GM19193 (cell line): ENCODE results near the gene TOR1AIP2.

ENCODE experiments used
- POLR2A ChIP-seq: IDR thresholded peaks from 4 replicates; pipeline ENCODE4 v1.6.1; 2011; ENCODE audit not compliant: insufficient read depth, insufficient read length; ENCODE audit errors: extremely low read depth

The TOR1AIP2 gene

GRCh38 chr1:179883040-179883744 lies 5.6 kb upstream of the TOR1AIP2 start:
- TF ChIP-seq POLR2A: peak; percentile 31

DNA sequence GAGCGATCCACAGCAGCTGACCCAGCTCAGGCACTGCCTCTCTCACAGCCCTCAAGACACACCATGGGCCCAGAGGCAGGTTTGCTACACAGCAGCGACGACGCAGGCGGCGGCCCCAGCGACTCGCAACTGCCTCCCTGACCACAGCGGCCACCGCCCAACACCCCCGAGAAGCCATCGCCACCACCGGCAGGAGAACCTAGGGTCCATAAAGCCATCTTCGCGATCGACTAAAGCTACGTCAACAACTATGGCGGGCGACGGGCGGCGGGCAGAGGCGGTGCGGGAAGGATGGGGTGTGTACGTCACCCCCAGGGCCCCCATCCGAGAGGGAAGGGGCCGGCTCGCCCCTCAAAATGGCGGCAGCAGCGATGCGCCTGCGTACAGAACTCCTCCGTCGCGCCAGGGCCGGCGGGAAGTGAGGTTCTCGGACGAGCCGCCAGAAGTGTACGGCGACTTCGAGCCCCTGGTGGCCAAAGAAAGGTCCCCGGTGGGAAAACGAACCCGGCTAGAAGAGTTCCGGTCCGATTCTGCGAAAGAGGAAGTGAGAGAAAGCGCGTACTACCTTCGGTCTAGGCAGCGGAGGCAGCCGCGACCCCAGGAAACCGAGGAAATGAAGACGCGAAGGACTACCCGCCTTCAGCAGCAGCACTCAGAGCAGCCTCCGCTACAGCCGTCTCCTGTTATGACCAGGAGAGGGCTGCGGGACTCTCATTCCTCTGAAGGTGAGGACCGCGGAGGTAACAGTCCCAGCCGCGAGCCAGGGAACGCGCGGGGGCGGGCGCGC lies 4.8 kb upstream of the TOR1AIP2 start, which contains the start of gene TOR1AIP1:
TSS of gene TOR1AIP1 (plus strand) at position 33 of the 787 bp plus-strand sequence. CDS start at position 251, 218 bp downstream.
- TF ChIP-seq POLR2A: peak; percentile 85

- no peak for TF ChIP-seq POLR2A
Measured at GRCh38 chr1:179881642-179882252, 4.1 kb upstream of the TOR1AIP2 start.

DNA sequence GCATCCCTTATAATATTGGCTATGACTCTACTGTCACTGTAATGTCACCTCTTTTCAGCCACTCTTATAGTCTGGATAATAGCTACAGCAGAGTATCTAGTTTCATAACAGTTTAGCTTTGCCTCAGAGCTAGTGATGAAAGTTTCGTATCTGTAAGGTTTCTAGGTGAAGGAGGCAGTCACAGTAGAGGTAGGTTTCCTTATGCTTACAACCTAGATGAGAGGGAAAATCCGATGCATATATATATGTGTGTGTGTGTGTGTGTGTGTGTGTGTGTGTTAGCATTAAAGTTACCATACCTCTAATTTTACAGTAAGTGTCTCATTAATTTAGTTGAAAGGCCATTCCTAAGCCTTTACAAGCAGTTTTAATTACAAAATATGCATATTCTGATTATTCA lies 2.2 kb upstream of the TOR1AIP2 start:
- no peak for TF ChIP-seq POLR2A

GRCh38 chr1:179876300-179876715 lies 1.3 kb downstream of the TOR1AIP2 start:
- no peak for TF ChIP-seq POLR2A

GRCh38 chr1:179875596-179876299 lies 1.9 kb downstream of the TOR1AIP2 start:
- TF ChIP-seq POLR2A: no peak

- TF ChIP-seq POLR2A: no peak
Measured at GRCh38 chr1:179873438-179873851, 4.2 kb downstream of the TOR1AIP2 start.

GRCh38 chr1:179872558-179872957 lies 5.0 kb downstream of the TOR1AIP2 start:
- TF ChIP-seq POLR2A: no peak

DNA sequence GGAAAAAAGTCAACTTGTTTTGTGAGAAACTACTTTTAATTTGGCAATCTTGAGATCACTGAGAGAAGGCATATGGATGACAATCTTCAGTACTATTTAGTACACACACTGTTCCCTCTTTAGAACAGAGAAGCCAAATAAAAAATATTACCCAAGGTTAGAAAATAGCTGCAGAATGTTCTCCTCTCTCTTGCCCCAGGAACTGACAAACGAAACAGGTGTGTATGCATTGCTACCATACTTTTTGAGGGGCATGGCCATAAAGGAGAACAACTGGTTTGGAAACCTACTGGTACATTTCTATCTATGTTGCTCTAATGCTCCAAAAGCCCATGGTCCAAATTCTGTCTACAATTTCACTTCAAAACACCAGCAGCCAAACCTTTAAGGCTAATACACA lies 5.7 kb downstream of the TOR1AIP2 start:
- no peak for TF ChIP-seq POLR2A

- TF ChIP-seq POLR2A: no peak
Measured at GRCh38 chr1:179870870-179871269, 6.7 kb downstream of the TOR1AIP2 start.

- no peak for TF ChIP-seq POLR2A
Measured at GRCh38 chr1:179867493-179868330, 9.9 kb downstream of the TOR1AIP2 start.

- TF ChIP-seq POLR2A: no peak
Measured at GRCh38 chr1:179866616-179867015, 11.0 kb downstream of the TOR1AIP2 start.

- TF ChIP-seq POLR2A: no peak
Measured at GRCh38 chr1:179865377-179865776, 12.2 kb downstream of the TOR1AIP2 start.

- no peak for TF ChIP-seq POLR2A
Measured at GRCh38 chr1:179860652-179861051, 17.0 kb downstream of the TOR1AIP2 start.
